Sigmoid colon (tissue), 7 donors: ENCODE data around the gene XIAP. TPM values are rescaled to one million over a fixed set of nuclear protein-coding genes. Genes with fewer than 3 reads are reported as not detected.
"Not testable (repeated sequence)": the region's sequence is repeated elsewhere in the genome, so short reads cannot be mapped to it uniquely, and the experiment has no call there.

Experiments
- DNase-seq: peaks from one replicate; pipeline ENCODE4 v3.0.0-alpha.2; 2019
- H3K27ac ChIP-seq, 4 donors: fragments of 200-600 bp; sonication (generic); one replicate each; pipeline ENCODE4 v1.5.1; 2016 to 2019; ENCODE audit warnings: mild to moderate bottlenecking in 1 of 4
- H3K27me3 ChIP-seq, 3 donors: fragments of 200-600 bp; sonication (generic); one replicate each; pipeline ENCODE4 v1.5.1; 2019; ENCODE audit warnings: mild to moderate bottlenecking in 1 of 3
- H3K36me3 ChIP-seq, 4 donors: fragments of 200-600 bp; sonication (generic); one replicate each; pipeline ENCODE4 v1.5.1; 2016 to 2019
- H3K4me1 ChIP-seq, 4 donors: fragments of 200-600 bp; sonication (generic); one replicate each; pipeline ENCODE4 v1.5.1; 2017 to 2019
- H3K4me3 ChIP-seq, 4 donors: fragments of 200-600 bp; sonication (generic); one replicate each; pipeline ENCODE4 v1.5.1; 2017 to 2019; ENCODE audit warnings: mild to moderate bottlenecking in 2 of 4, moderate library complexity in 1 of 4
- H3K9me3 ChIP-seq, 4 donors: fragments of 200-600 bp in 3 of 4; sonication (generic) in 3 of 4; one replicate each; pipeline versions ENCODE4 v1.5.1 to v1.6.1; 2013 to 2019
- CTCF ChIP-seq, 4 experiments: fragments of 450-650 bp in 3 of 4; fragments of 200-600 bp in 1 of 4; IDR thresholded peaks; one replicate each; pipeline ENCODE4 v1.5.1; 2016 to 2019; ENCODE audit warnings: antibody characterized with exemption in 4 of 4, mild to moderate bottlenecking in 3 of 4, moderate library complexity in 2 of 4
- EP300 ChIP-seq, 4 donors: sonication (generic); formaldehyde crosslinking; IDR thresholded peaks; one replicate each; pipeline ENCODE4 v1.6.1; 2017; ENCODE audit warnings: antibody characterized with exemption in 4 of 4
- POLR2A ChIP-seq, 2 donors: fragments of 450-650 bp; IDR thresholded peaks; one replicate each; pipeline ENCODE4 v1.6.1; 2016; ENCODE audit warnings: antibody characterized with exemption in 2 of 2, mild to moderate bottlenecking in 2 of 2, moderate library complexity in 2 of 2
- POLR2AphosphoS5 ChIP-seq, 4 donors: sonication (generic); formaldehyde crosslinking; IDR thresholded peaks; one replicate each; pipeline ENCODE4 v1.6.1; 2017; ENCODE audit warnings: antibody characterized with exemption in 4 of 4
- WGBS, 2 donors: extraction: QIAGEN DNeasy Blood & Tissue Kit; methylation state at CpG; one replicate each; pipeline ENCODE4 v1.1.7; 2013; 5-methylcytosine and 5-hydroxymethylcytosine counted together
- intact Hi-C: fragments of 100-400 bp; cut with DNase I; formaldehyde crosslinking; loops from one replicate; pipeline ENCODE4 v1.15.1; 2023
- polyA plus RNA-seq, 3 donors: library from polyadenylated mRNA; stranded (reverse); fragments of 200-250 nt; gene quantifications; one replicate each; pipeline ENCODE4 v1.2.3, GENCODE V29; 2013
- total RNA-seq, 4 donors: library from RNA; depleted of rRNA; stranded (reverse); fragments of >200 nt; gene quantifications; one replicate each; pipeline ENCODE4 v1.1.0, GENCODE V29; 2016
- donor health status: healthy with polysubstance abuse.
- donor health status: Bipolar disorder and iron deficiency.
- donor health status: healthy.

The XIAP gene
- total and polyA plus RNA-seq, 7 donors, result 19.2 to 42.1 (median 28.3) TPM

GRCh38 chrX:123881330-123881729 lies 21.5 kb downstream of the XIAP start:
- TF ChIP-seq POLR2AphosphoS5 (IDR thresholded peaks at IDR 0.05), result no peak
- TF ChIP-seq EP300 (IDR thresholded peaks at IDR 0.05), result no peak
- TF ChIP-seq POLR2A (IDR thresholded peaks at IDR 0.05), result no peak
- no peak for TF ChIP-seq CTCF (IDR thresholded peaks at IDR 0.05)
- intact Hi-C loops, result no loop called here
- Histone ChIP-seq H3K27me3 (no peaks in the 10 kb centered on the region), H3K4me3 (no peak overlapping the region), H3K4me1 (peaks cover 0 to 13% (median 6%) of the 10 kb centered on the region in 4 donors), H3K36me3 (no peaks in the 10 kb centered on the region), H3K27ac (no peak overlapping the region), H3K9me3 (no peaks in the 10 kb centered on the region)
- no peak for DNase-seq

- TF ChIP-seq CTCF (IDR thresholded peaks at IDR 0.05), result no peak
- no peak for TF ChIP-seq POLR2A (IDR thresholded peaks at IDR 0.05)
- TF ChIP-seq EP300 (IDR thresholded peaks at IDR 0.05), result no peak
- no peak for TF ChIP-seq POLR2AphosphoS5 (IDR thresholded peaks at IDR 0.05)
- no peak overlapping the region for H3K27ac ChIP-seq
- H3K36me3 ChIP-seq, result no peaks in the 10 kb centered on the region
- H3K4me3 ChIP-seq, result no peak overlapping the region
- WGBS, 2 donors, result 82 to 88% methylated on average over 3 of the region's 3 CpGs
- peaks cover 0 to 13% (median 6%) of the 10 kb centered on the region in 4 donors for H3K4me1 ChIP-seq
- no peaks in the 10 kb centered on the region for H3K9me3 ChIP-seq
- no peak for DNase-seq
- H3K27me3 ChIP-seq, result no peaks in the 10 kb centered on the region
- intact Hi-C loops, result no loop called here
Measured at GRCh38 chrX:123882391-123882790, 22.5 kb downstream of the XIAP start.

GRCh38 chrX:123884809-123885408 lies 25.1 kb downstream of the XIAP start:
- intact Hi-C loops, result loop anchor here (5.0 kb wide), 1 partner anchor 53 kb away; no protein-coding TSS in a partner anchor
- H3K36me3 ChIP-seq, result peaks cover 0 to 11% (median 0%) of the 10 kb centered on the region in 4 donors
- no peaks in the 10 kb centered on the region for H3K4me1 ChIP-seq
- no peak overlapping the region for H3K4me3 ChIP-seq
- no peaks in the 10 kb centered on the region for H3K9me3 ChIP-seq
- no peak for TF ChIP-seq POLR2A (IDR thresholded peaks at IDR 0.05)
- TF ChIP-seq CTCF (IDR thresholded peaks at IDR 0.05), result peak in 1 of 4 experiments; percentile 38
- no peaks in the 10 kb centered on the region for H3K27me3 ChIP-seq
- DNase-seq, result no peak
- no peak overlapping the region for H3K27ac ChIP-seq

GRCh38 chrX:123899701-123900100 lies 39.8 kb downstream of the XIAP start:
- Histone ChIP-seq H3K27ac (no peak overlapping the region), H3K27me3 (no peaks in the 10 kb centered on the region), H3K4me1 (no peaks in the 10 kb centered on the region), H3K36me3 (peaks cover 0 to 31% (median under 1%) of the 10 kb centered on the region in 4 donors), H3K9me3 (no peaks in the 10 kb centered on the region), H3K4me3 (no peak overlapping the region)
- 72 to 84% methylated on average over 3 of the region's 3 CpGs for WGBS, 2 donors
- DNase-seq, result no peak
- no peak for TF ChIP-seq CTCF (IDR thresholded peaks at IDR 0.05)
- no peak for TF ChIP-seq POLR2A (IDR thresholded peaks at IDR 0.05)
- no peak for TF ChIP-seq POLR2AphosphoS5 (IDR thresholded peaks at IDR 0.05)
- no peak for TF ChIP-seq EP300 (IDR thresholded peaks at IDR 0.05)
- intact Hi-C loops, result no loop called here

- DNase-seq, H3K9me3 ChIP-seq, H3K4me1 ChIP-seq, H3K27ac ChIP-seq, intact Hi-C loops, H3K27me3 ChIP-seq, H3K4me3 ChIP-seq: not testable (repeated sequence)
- WGBS, 2 donors, result 23 to 76% methylated on average over 7 of the region's 7 CpGs
- H3K36me3 ChIP-seq, result peaks cover 0 to 31% (median under 1%) of the 10 kb centered on the region in 4 donors
Measured at GRCh38 chrX:123903261-123903660, 43.4 kb downstream of the XIAP start.
